ENCODE measurements around the gene UBALD2.
"Not testable (repeated sequence)": the region's sequence is repeated elsewhere in the genome, so short reads cannot be mapped to it uniquely, and the experiment has no call there.

UBALD2 gene

DNA sequence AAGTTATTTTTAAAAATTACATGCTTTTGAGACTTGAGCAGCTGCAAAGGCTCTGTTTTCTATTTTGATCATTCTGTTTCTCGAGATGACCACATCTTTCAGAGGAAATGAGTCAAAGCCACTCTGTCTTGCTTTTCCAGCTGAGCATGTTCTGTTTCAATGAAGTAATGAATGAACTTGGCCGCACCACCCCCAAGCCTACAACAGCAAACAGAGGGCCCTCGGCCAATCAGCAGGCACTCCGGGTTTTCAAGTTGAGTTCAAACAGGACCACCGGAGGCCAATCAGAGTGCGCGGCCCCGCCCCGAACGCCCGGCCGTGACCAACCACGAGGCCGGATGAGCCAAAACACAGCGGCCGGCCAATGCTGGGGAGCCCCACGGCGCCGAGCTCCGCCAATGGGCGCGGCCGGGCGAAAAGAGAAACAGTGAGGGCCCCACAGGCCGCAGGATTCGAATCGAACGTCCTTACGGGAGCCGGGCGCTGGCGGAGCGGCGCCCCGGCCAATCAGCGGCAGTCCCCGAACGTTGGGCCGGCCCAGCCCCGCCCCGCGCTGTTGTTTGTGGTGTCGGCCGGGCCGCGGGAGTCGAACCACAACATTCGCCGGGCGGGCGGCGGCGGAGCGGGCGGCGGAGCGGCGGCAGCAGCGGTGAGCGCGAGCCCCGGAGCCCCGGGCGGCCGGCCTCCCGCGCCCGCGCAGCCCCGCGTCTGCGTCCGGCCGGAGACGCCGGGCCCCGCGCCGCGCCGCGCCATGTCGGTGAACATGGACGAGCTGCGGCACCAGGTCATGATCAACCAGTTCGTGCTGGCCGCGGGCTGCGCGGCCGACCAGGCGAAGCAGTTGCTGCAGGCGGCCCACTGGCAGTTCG is at the start of gene UBALD2:
Gene UBALD2 (plus strand): TSS at position 594 of the 869 bp plus-strand sequence. CDS start 158 bp downstream, at position 752.
- DNase-seq (ENCODE audit: low read depth in 2 of 3, low spot score in 1 of 3) = peak; percentile 96 to 99 (median 98)

GRCh38 chr17:76217081-76217480 is 48.1 kb upstream of the UBALD2 start:
- no peak for DNase-seq (ENCODE audit: low read depth in 2 of 3, low spot score in 1 of 3)

DNA sequence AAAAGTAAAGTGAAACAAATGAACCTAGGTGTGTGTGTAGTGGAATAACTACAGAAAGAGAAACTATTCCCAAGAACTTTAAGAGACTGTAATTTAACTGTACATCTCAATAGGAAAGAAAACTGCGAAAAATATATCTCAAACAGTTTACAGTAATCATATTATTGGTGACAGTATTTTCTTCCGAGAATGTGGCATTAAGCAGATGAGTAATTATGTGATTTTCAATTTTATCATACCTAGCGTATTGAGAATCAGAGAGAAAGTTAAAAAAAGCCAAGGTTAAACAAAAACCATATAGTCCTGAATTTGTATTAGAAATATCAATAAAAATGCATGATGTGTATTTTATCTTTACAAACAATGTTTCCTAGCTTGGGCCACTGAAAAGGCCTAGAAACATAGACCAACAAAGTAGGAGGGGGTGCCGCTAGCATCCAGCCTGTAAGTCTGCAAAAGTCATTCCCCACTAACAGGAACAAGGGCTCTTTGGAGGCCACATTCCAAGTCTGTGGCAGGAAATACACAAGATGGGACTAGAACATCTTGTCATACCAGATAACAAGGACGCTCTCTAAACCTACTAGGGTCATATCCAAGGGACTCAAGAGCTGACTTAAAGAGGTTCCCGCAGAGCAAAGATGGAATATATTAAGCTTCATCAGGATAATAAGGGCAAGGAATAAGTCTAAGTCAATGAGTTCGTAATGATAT is 45.3 kb upstream of the UBALD2 start:
- no peak for DNase-seq (ENCODE audit: low read depth in 2 of 3, low spot score in 1 of 3)

DNA sequence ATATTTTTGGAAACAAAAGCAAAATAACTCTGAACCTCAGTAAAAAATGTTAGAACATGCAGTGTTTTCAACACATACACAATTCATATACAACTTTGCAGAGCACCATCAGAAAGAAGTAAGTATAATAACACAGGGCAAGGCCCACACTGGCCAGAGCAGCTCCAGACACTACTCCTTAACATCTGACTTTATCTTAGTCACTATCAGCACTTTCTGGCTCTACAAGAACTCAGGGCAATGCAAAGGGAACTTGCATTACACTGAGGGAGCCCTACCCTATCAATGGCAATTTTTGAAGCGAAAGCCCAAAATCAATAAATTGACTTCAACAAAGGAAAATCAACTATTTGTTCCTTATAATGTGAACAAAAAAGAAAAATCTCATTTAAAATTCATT is 41.3 kb upstream of the UBALD2 start:
- no peak for DNase-seq (ENCODE audit: low read depth in 2 of 3, low spot score in 1 of 3)

- not testable (repeated sequence) for DNase-seq (ENCODE audit: low read depth in 2 of 3, low spot score in 1 of 3)
These were observed 39.6 kb upstream of the UBALD2 start for GRCh38 chr17:76225373-76226086.

- DNase-seq (ENCODE audit: low read depth in 2 of 3, low spot score in 1 of 3) = not testable (repeated sequence)
These were observed 38.4 kb upstream of the UBALD2 start for GRCh38 chr17:76226749-76227148.

GRCh38 chr17:76232342-76232741 is 32.8 kb upstream of the UBALD2 start:
- no peak for DNase-seq (ENCODE audit: low read depth in 2 of 3, low spot score in 1 of 3)

- no peak for DNase-seq (ENCODE audit: low read depth in 2 of 3, low spot score in 1 of 3)
These were observed 31.4 kb upstream of the UBALD2 start for GRCh38 chr17:76233588-76234353.

- no peak for DNase-seq (ENCODE audit: low read depth in 2 of 3, low spot score in 1 of 3)
These were observed 30.8 kb upstream of the UBALD2 start for GRCh38 chr17:76234354-76234679.

GRCh38 chr17:76235883-76236282 is 29.3 kb upstream of the UBALD2 start:
- DNase-seq (ENCODE audit: low read depth in 2 of 3, low spot score in 1 of 3) = no peak

DNA sequence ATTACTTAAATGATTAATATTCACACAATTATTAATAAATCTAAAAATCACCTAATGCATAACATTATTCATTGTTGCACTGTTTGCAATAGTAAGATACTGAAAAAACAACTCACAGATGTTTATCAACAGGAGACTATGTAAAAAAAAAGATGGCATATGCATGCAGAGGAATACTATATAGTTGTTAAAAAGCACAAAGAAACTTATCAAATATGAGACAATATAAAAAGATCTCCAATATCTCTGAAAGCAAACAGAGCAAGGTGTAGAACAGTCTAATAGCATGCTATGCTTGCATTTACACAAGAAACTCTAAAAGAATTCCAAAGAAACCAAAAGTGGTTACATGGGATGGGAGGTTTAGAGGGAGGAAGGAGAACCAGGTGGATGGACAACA is 28.5 kb upstream of the UBALD2 start:
- DNase-seq (ENCODE audit: low read depth in 2 of 3, low spot score in 1 of 3) = no peak

DNA sequence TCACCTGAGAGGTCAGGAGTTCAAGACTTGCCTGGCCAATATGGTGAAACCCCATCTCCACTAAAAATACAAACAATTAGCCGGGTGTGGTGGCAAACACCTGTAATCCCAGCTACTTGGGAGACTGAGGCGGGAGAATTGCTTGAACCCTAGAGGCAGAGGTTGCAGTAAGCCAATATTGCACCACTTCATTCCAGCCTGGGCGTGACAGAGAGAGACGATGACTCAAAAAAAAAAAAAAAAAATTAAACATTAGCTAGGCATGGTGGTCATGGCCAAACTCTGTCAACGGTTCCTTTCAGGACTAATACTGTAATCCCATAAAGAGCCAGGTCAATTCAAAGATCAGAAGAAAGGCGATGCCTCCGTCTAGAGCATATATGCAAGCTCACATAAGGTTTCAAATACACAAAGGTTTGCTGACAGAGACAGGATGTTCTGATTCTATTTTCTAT is 27.3 kb upstream of the UBALD2 start:
- DNase-seq (ENCODE audit: low read depth in 2 of 3, low spot score in 1 of 3) = no peak

DNA sequence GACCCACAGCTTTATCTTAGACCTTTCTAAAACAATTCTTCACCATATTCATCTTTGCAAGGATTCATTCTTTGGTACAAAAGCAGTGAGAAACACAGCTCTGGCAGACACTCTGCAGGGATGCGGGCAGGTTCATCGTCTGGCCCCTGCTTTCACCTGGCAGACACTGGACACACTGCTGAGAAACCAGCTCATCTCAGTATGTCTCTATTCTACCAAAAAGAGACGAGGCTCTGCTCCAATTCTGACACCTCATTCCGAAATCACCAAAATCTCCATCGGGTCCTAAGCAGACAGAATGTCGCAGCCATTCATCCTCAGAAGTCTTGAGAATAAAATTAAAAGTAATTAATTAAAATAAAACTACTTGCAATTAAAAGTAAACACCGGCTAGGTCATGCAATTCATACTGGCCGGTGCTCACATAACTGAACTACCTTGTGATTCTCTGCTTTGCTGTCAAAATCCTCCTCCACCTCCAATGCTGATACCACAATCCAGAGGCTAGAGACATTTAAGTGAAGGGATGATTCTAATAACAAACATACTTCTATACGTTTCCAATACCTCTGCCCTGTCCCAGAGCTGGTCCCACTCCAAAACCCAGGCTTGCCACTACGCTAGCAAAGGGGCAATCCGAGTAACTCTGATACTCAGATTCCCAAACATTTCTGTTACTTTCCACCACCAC is 26.2 kb upstream of the UBALD2 start:
- DNase-seq (ENCODE audit: low read depth in 2 of 3, low spot score in 1 of 3) = no peak

DNA sequence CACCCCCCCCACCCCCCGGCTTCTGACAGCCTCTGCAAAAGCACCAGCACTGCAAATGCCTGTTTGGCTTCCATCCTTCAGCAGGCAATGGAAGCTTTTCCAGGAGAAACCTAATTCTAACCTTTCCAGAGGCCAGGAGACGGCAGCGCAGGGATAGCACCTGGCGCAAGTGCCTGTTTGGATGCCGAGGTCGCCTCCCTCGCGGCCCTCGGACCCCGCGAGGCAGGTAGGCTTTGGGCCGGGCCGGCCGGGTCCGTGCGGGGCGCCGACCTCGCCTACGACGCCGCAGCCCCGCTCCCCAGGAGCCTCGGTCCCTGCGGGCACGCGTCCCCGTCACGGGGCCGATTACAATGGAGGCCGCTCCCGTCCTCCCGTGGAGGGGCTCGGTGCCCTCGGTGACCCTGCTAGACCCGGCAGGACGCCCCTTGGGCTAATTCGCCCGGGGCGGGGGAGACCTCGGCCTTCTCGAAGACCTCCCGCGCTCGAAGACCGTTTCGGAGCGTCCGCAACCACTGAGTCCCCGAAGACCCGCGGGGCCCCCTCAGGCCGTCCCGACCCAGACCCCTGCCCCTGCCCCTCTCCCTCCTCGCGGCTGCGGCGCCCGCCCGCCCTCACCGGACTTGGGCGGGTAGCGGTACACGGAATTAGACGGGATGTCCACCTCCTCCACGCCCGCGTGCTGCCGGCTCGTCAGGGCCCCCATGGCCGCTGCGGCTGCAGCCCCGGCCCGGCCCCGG is 25.4 kb upstream of the UBALD2 start:
- no peak for DNase-seq (ENCODE audit: low read depth in 2 of 3, low spot score in 1 of 3)

GRCh38 chr17:76240461-76241203 is 24.5 kb upstream of the UBALD2 start, which contains the start of gene RNF157:
RNF157 (minus strand) TSS chr17:76240493; CDS start chr17:76240240, 253 bp downstream.
- DNase-seq (ENCODE audit: low read depth in 2 of 3, low spot score in 1 of 3) = peak in 1 of 3 donors; percentile 26

- DNase-seq (ENCODE audit: low read depth in 2 of 3, low spot score in 1 of 3) = no peak
These were observed 24.0 kb upstream of the UBALD2 start for GRCh38 chr17:76241204-76241538.

DNA sequence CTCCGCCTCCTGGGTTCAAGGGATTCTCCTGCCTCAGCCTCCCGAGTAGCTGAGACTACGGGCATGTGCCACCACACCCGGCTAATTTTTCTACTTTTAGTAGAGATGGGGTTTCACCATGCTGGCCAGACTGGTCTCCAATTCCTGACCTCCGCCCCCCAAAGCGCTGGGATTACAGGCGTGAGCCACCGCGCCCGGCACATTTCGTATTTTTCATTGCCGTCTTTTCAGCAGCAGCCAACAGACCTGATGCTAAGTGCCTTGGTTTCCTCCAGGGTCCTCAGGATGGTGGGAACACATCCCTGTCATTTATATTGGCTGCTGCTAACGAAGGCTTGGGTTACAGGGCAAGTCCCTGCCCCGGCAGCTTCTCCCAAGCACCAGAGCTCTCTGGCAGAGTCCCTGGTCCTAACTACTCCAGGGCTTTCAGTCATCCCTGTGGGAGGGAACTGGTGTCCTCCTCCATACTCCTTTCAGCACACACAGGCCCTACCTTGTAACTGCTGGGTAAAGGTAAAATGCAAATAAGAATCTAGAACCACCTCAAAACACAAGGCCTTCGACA is 23.4 kb upstream of the UBALD2 start:
- DNase-seq (ENCODE audit: low read depth in 2 of 3, low spot score in 1 of 3) = no peak

DNA sequence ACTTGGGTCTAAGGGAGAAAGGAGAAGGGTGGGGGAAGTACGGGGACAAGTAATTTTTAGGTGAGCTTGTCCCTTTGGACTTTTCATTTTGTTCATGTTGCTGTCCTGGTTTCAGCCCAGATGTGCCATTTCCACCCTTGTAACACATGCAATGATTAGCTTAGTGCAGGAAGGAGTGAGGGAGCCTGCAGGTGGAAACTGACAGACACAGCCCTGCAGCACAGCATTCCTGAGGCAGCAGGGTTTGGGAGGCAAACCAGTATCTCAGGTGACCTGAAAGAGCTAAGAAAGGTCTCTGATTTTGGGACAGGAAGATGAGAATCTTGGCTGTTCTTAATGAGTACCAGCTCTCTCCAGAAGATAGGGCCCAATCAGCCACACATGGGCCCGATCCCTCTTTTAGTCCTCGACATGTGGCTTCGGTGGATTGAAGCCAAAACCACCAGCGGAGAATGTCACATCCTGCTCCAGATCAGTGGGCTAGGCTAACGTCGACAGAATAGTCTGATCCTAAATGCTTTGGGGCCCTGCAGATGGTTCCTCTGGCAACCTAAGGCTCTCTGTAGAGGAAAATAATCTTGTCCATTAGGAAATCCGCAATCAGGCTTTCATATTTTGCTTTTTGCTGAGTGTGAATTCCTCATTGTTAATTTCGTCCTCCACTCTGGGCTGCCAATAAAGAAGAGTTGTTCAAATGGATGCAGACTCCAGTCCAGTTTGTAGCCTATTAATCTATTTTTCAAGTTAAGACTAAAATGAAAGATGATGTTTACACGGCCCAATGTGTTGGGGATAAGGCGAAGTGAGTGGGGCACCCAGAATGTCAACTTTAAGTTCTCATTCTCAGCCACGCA is 21.1 kb upstream of the UBALD2 start:
- DNase-seq (ENCODE audit: low read depth in 2 of 3, low spot score in 1 of 3) = no peak

All from stimulated activated CD4-positive, alpha-beta T cell treated with anti-CD3 and anti-CD28 coated beads, Interleukin-12 subunit alpha, Interleukin-12 subunit beta, amount 100 ng/mL, for 48 hours (primary cell).